Measurements from ENCODE around the gene SKIC8.

Gene SKIC8

DNA sequence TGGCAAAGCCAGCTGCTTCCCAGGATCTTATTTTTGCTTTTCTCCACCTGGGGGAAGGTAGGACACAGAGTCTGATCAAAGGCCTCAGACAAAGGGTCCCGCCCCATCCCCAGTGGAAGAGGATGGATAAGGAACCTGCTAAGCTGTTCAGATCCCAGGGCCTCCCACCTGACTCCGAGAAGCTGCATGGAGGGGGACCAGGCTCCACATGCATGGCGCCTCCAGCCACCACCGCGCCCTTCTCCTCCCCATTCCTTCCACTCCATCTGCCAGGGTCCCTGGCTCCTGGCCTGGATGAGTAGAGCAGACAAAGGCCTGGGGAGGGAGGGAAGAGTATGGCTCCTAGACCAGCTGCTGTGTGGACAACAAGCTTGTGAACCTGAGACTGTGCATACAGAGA, 20.8 kb upstream of the SKIC8 start:
- Histone ChIP-seq H3K36me3 (ENCODE audit: insufficient read depth, low read length) (no peaks in the 10 kb centered on the region), H3K27ac (ENCODE audit: low read depth, low read length) (no peak overlapping the region), H3K27me3 (ENCODE audit: control insufficient read depth in 1 of 2, insufficient read depth in 2 of 2, low read length in 2 of 2) (no peaks in the 10 kb centered on the region), H3K4me3 (ENCODE audit: low read depth in 1 of 2, low read length in 2 of 2) (no peak overlapping the region), H3K4me1 (ENCODE audit: insufficient read depth, low read length) (peaks cover 2% of the 10 kb centered on the region), H3K9ac (ENCODE audit: low read length) (no peak overlapping the region), H3K9me3 (ENCODE audit: low read length) (no peaks in the 10 kb centered on the region)

DNA sequence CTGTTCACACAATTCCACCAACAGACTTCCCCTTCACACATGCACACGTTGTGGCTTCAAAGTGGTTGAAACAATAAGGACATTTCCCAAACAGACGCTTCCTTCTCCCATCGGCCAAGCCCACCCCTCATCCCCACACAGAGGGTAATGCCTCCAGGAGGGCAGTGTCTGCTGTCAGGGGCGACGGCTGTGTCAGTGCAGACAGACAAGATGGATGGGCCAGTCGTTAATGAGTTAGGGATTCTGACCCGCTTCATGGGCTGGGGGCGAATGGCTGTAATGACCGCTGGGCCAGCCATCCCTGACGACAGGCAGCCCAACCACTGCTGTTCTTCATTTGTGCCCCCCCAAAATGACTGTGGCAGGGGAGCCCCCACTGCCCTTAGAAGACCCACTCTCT, 20.2 kb upstream of the SKIC8 start:
- Histone ChIP-seq H3K36me3 (ENCODE audit: insufficient read depth, low read length) (no peaks in the 10 kb centered on the region), H3K27me3 (ENCODE audit: control insufficient read depth in 1 of 2, insufficient read depth in 2 of 2, low read length in 2 of 2) (no peaks in the 10 kb centered on the region), H3K9me3 (ENCODE audit: low read length) (no peaks in the 10 kb centered on the region), H3K4me1 (ENCODE audit: insufficient read depth, low read length) (no peaks in the 10 kb centered on the region), H3K4me3 (ENCODE audit: low read depth in 1 of 2, low read length in 2 of 2) (no peak overlapping the region), H3K9ac (ENCODE audit: low read length) (no peak overlapping the region), H3K27ac (ENCODE audit: low read depth, low read length) (no peak overlapping the region)

DNA sequence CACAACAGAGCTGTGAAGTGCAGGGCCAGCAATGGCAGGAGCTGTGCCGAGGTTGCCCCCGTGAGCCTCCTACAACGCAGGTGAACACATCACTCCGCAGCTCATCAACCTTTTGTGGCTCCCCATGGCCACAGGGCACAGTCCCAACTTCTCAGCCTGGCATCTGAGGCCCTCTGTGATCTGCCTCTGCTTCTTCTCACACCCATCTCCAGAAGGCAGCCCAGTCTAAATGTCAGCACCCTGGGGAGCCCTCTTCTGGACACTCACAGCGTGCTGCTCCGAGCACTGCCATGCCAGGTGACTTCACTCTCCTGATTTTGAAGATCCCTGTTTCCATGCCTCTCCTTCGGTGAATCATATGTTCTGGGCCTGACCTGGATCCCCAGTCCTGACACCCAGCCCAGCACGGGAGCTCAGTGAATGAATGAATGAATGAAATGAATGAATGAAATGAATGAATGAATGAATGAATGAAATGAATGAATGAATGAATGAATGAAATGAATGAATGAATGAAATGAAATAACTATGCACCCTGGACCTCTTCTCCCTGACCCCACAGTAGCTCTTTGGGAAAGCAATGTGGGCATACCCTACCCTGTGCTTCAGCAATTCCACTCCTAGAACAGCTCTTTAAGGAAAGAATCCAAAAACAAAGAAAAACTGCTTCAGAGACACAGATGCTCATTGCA, 17.9 kb upstream of the SKIC8 start:
- H3K4me1 ChIP-seq (ENCODE audit: insufficient read depth, low read length): no peaks in the 10 kb centered on the region
- H3K36me3 ChIP-seq (ENCODE audit: insufficient read depth, low read length): no peaks in the 10 kb centered on the region
- H3K4me3 ChIP-seq (ENCODE audit: low read depth in 1 of 2, low read length in 2 of 2): no peak overlapping the region
- H3K9me3 ChIP-seq (ENCODE audit: low read length): no peaks in the 10 kb centered on the region
- no peaks in the 10 kb centered on the region for H3K27me3 ChIP-seq (ENCODE audit: control insufficient read depth in 1 of 2, insufficient read depth in 2 of 2, low read length in 2 of 2)
- no peak overlapping the region for H3K9ac ChIP-seq (ENCODE audit: low read length)
- no peak overlapping the region for H3K27ac ChIP-seq (ENCODE audit: low read depth, low read length)

DNA sequence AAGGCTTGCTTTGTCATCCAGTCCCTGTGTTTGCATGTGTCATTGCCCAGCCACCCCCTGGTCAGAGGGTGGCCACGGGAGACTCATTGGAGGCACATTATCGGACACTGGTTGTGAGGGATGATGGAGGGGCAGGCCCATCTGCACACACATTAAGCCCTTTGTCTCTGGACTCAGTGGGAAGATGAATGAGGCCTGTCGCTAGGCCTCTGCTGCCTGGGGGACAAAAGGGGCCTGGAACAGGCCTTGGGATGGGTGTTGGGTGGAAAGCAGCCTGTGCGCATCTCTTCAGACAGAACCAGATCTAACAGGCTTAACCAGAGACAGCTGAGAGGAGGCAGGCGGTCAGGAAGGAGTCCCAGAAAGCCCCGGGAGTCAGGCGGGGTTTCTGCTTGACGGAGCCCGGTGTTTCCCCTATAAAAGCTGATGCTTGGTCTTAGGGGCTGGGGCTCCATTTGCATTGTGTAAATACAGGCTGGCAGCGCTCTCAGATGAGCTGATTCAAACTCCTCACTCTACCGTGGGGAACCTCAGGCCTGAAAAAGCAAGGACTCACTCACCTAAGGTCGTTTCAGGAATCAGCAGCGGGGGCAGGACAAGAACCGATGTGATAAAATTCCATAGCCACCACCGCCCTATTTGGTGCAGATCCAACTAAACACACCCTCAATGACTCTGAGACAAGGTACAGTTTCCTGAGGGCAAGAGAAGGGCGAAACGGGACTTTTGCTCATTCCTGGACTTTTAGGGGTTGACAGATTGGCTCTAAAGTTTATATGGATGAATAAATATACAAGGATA, 17.1 kb upstream of the SKIC8 start:
- H3K27me3 ChIP-seq (ENCODE audit: control insufficient read depth in 1 of 2, insufficient read depth in 2 of 2, low read length in 2 of 2): no peaks in the 10 kb centered on the region
- H3K27ac ChIP-seq (ENCODE audit: low read depth, low read length): no peak overlapping the region
- no peaks in the 10 kb centered on the region for H3K36me3 ChIP-seq (ENCODE audit: insufficient read depth, low read length)
- no peak overlapping the region for H3K4me3 ChIP-seq (ENCODE audit: low read depth in 1 of 2, low read length in 2 of 2)
- no peaks in the 10 kb centered on the region for H3K4me1 ChIP-seq (ENCODE audit: insufficient read depth, low read length)
- no peaks in the 10 kb centered on the region for H3K9me3 ChIP-seq (ENCODE audit: low read length)
- no peak overlapping the region for H3K9ac ChIP-seq (ENCODE audit: low read length)

DNA sequence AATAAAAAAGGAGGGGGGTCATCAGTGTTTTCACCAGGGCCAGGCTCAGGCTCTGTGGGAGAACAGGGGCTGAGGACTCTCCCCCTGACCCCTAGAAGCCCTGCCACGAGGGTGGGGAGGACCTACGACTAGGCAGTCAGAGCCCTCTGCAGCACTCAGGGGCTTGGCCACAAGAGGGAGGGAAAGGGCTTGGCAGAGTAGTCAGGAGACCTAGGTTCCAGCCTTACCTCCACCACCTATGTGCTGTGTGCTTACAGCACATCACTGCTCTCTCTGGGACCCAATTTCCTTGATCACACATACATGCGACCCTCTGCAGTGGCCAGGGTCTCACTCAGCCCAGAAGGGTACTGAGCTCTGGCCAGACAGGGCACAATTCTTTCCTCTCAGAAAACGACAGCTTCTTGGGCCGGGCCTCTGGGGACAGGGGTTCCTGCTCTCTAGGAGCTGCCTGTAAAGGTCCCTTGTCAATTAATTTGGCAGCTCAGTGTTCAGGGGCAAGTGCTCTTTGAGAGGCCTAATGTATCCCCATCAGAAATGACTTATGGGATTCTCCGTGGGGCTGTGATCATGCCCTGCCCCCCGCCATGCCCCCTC, 16.4 kb upstream of the SKIC8 start:
- Histone ChIP-seq H3K36me3 (ENCODE audit: insufficient read depth, low read length) (no peaks in the 10 kb centered on the region), H3K9me3 (ENCODE audit: low read length) (no peaks in the 10 kb centered on the region), H3K4me3 (ENCODE audit: low read depth in 1 of 2, low read length in 2 of 2) (no peak overlapping the region), H3K4me1 (ENCODE audit: insufficient read depth, low read length) (no peaks in the 10 kb centered on the region), H3K27me3 (ENCODE audit: control insufficient read depth in 1 of 2, insufficient read depth in 2 of 2, low read length in 2 of 2) (no peaks in the 10 kb centered on the region), H3K27ac (ENCODE audit: low read depth, low read length) (no peak overlapping the region), H3K9ac (ENCODE audit: low read length) (no peak overlapping the region)

DNA sequence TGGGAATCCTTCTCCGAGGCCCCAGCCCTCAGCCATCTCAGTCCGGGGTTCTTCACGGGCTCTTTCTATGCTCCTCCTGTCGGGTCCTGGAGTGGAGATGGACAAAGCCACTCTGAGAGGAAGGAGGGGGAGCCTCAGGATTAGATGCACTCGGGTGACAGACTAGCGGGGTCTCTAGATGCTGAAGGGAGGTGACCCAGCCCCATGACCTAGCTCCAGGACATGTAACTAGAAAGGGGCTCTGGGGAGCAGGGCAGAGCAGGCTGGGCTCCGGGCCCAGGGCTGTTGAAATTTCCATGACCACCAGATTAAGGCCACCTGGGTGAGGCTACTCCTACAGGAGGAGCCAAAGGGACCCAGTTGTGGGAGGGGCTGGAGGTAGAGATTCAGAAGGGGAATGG, 14.8 kb upstream of the SKIC8 start:
- H3K36me3 ChIP-seq (ENCODE audit: insufficient read depth, low read length): no peaks in the 10 kb centered on the region
- H3K27me3 ChIP-seq (ENCODE audit: control insufficient read depth in 1 of 2, insufficient read depth in 2 of 2, low read length in 2 of 2): no peaks in the 10 kb centered on the region
- no peaks in the 10 kb centered on the region for H3K9me3 ChIP-seq (ENCODE audit: low read length)
- H3K9ac ChIP-seq (ENCODE audit: low read length): no peak overlapping the region
- H3K27ac ChIP-seq (ENCODE audit: low read depth, low read length): no peak overlapping the region
- no peak overlapping the region for H3K4me3 ChIP-seq (ENCODE audit: low read depth in 1 of 2, low read length in 2 of 2)
- no peaks in the 10 kb centered on the region for H3K4me1 ChIP-seq (ENCODE audit: insufficient read depth, low read length)

DNA sequence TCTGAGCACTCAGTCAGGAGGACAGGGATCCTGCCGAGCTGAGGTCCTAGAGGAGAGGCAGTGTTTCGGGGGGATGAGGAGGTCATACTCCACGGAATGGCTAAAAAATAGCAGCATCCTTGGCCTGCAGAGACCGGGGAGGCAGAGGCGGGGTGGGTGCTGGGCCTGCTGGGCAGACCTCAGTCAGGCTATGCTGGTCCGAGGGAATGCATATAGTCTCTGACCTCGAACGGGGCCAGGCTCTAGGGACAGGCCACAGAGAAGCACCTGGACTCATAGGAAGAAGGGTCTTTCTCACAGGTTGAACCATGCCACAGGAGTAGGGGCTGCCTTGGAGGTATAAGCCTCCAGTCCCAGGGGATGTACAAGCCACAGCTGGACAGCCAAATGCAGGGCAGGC, 14.0 kb upstream of the SKIC8 start:
- H3K27ac ChIP-seq (ENCODE audit: low read depth, low read length): no peak overlapping the region
- no peaks in the 10 kb centered on the region for H3K4me1 ChIP-seq (ENCODE audit: insufficient read depth, low read length)
- no peaks in the 10 kb centered on the region for H3K36me3 ChIP-seq (ENCODE audit: insufficient read depth, low read length)
- H3K4me3 ChIP-seq (ENCODE audit: low read depth in 1 of 2, low read length in 2 of 2): no peak overlapping the region
- no peaks in the 10 kb centered on the region for H3K27me3 ChIP-seq (ENCODE audit: control insufficient read depth in 1 of 2, insufficient read depth in 2 of 2, low read length in 2 of 2)
- no peaks in the 10 kb centered on the region for H3K9me3 ChIP-seq (ENCODE audit: low read length)
- H3K9ac ChIP-seq (ENCODE audit: low read length): no peak overlapping the region

DNA sequence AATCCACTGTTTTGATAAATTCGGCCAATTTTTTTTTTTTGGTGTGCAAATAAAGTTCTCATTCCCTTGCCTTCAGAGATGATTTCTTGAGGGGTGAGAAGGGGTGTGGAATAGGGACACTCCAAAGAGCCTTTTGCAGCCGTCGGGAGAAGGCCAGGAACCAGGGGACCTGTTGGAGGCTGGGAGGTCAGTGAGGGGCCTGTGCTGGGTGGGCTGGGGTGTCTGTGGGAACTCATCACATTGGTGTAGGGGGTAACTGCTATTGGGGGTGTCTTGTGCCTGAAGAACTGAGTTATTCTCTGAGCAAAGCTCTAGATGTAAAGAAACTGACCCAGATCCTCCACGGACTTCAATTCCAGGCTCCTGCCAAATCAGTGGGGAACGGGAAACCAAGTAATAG, 13.5 kb upstream of the SKIC8 start:
- Histone ChIP-seq H3K4me3 (ENCODE audit: low read depth in 1 of 2, low read length in 2 of 2) (no peak overlapping the region), H3K27me3 (ENCODE audit: control insufficient read depth in 1 of 2, insufficient read depth in 2 of 2, low read length in 2 of 2) (no peaks in the 10 kb centered on the region), H3K27ac (ENCODE audit: low read depth, low read length) (no peak overlapping the region), H3K9me3 (ENCODE audit: low read length) (no peaks in the 10 kb centered on the region), H3K36me3 (ENCODE audit: insufficient read depth, low read length) (no peaks in the 10 kb centered on the region), H3K4me1 (ENCODE audit: insufficient read depth, low read length) (no peaks in the 10 kb centered on the region), H3K9ac (ENCODE audit: low read length) (no peak overlapping the region)

DNA sequence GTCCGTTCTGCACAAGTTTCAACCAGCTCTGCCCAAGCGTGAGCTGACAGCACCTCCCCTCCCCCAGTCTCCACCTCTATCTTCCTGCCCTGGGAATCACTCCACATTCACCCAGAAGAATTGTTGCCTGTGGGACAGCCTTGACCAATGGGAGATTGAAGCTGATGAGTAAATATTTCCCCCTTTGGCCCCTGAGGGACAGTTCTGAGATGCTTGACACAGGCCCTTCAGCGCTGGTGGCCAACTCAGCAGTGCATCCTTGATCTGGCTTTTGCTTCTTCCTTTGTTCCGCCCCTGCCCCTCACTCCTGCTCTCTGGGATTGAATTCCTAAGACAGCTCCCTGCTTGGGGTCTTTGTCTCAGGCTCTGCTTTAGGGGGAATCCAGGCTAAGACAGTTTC, 13.1 kb upstream of the SKIC8 start:
- Histone ChIP-seq H3K27me3 (ENCODE audit: control insufficient read depth in 1 of 2, insufficient read depth in 2 of 2, low read length in 2 of 2) (no peaks in the 10 kb centered on the region), H3K4me1 (ENCODE audit: insufficient read depth, low read length) (no peaks in the 10 kb centered on the region), H3K9ac (ENCODE audit: low read length) (no peak overlapping the region), H3K36me3 (ENCODE audit: insufficient read depth, low read length) (no peaks in the 10 kb centered on the region), H3K9me3 (ENCODE audit: low read length) (no peaks in the 10 kb centered on the region), H3K4me3 (ENCODE audit: low read depth in 1 of 2, low read length in 2 of 2) (no peak overlapping the region), H3K27ac (ENCODE audit: low read depth, low read length) (no peak overlapping the region)

DNA sequence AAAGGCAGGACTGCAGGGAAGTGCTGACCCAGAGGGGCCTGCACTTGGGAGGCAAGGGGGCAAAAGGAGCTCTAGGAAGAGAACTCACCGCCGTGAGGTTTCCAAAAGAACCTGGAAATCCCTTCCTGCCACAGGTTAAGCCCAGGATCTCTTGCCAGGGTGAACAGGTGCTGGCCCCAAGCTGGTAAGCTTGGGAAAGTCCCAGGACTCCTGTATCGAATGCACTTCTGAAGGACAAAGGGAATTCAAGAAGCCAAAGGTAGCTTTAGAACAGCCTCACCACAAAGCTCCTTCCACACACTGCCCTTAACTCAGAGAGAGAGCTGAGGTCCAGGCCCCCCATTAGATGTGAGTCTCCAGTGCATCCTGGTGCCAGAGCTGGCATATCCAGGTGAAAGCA, 11.9 kb upstream of the SKIC8 start:
- Histone ChIP-seq H3K9ac (ENCODE audit: low read length) (no peak overlapping the region), H3K4me3 (ENCODE audit: low read depth in 1 of 2, low read length in 2 of 2) (no peak overlapping the region), H3K9me3 (ENCODE audit: low read length) (no peaks in the 10 kb centered on the region), H3K27me3 (ENCODE audit: control insufficient read depth in 1 of 2, insufficient read depth in 2 of 2, low read length in 2 of 2) (no peaks in the 10 kb centered on the region), H3K36me3 (ENCODE audit: insufficient read depth, low read length) (no peaks in the 10 kb centered on the region), H3K27ac (ENCODE audit: low read depth, low read length) (no peak overlapping the region), H3K4me1 (ENCODE audit: insufficient read depth, low read length) (no peaks in the 10 kb centered on the region)

DNA sequence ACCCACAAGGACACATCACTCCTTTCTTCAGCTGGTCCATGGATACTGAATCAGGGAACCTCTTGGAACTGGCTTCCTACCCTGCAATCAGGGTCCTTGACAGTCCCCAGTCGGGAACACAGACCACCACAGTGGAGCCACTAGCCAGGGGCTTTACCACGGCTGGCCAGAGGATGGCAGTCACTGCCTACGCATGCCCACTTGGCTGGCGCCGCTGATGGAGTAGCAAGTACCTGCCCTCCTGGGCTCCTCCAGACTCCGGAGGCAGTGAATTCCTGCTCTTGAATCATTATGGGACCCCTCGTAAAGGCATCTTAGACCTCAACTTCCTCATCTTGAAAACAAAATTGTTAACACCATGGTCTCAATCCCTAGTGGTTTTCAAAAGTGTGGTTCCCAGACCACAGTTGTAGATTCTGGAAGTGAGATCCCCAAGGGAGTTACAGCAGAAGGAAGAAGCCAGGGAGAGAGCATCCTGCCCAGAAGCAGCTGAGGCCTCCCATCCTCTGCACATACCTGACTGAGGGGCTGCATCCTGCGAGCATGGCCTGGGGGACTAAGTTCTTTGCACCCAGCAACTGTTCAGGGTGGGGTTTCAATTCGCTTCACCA, 9.1 kb upstream of the SKIC8 start:
- no peak overlapping the region for H3K9ac ChIP-seq (ENCODE audit: low read length)

More for the DNA sequence above, 9.1 kb upstream of the SKIC8 start:
- H3K27me3 ChIP-seq (ENCODE audit: control insufficient read depth in 1 of 2, insufficient read depth in 2 of 2, low read length in 2 of 2): no peaks in the 10 kb centered on the region
- no peak overlapping the region for H3K4me3 ChIP-seq (ENCODE audit: low read depth in 1 of 2, low read length in 2 of 2)
- no peaks in the 10 kb centered on the region for H3K9me3 ChIP-seq (ENCODE audit: low read length)
- no peaks in the 10 kb centered on the region for H3K4me1 ChIP-seq (ENCODE audit: insufficient read depth, low read length)
- no peak overlapping the region for H3K27ac ChIP-seq (ENCODE audit: low read depth, low read length)
- no peaks in the 10 kb centered on the region for H3K36me3 ChIP-seq (ENCODE audit: insufficient read depth, low read length)
